Measurements from ENCODE around the gene VWA2. TPM values are rescaled to one million over a fixed set of nuclear protein-coding genes. Genes with fewer than 3 reads are reported as not detected.

The VWA2 gene
- 0.19 TPM for total RNA-seq
- long read RNA-seq, result 0 reads

- DNase-seq (ENCODE audit: low spot score), result no peak
Observed at GRCh38 chr10:114239117-114239993, at the start of gene VWA2. Gene VWA2 (plus strand): TSS chr10:114239254. CDS start chr10:114248714, 9,460 bp downstream.

- no peak for DNase-seq (ENCODE audit: low spot score)
Observed at GRCh38 chr10:114189700-114190099, 49.4 kb upstream of the VWA2 start.

GRCh38 chr10:114195079-114195478, 44.0 kb upstream of the VWA2 start:
- no peak for DNase-seq (ENCODE audit: low spot score)

- no peak for DNase-seq (ENCODE audit: low spot score)
Observed at GRCh38 chr10:114199239-114199638, 39.8 kb upstream of the VWA2 start.

GRCh38 chr10:114202812-114203211, 36.2 kb upstream of the VWA2 start:
- no peak for DNase-seq (ENCODE audit: low spot score)

GRCh38 chr10:114206902-114207301, 32.2 kb upstream of the VWA2 start:
- DNase-seq (ENCODE audit: low spot score), result no peak

- DNase-seq (ENCODE audit: low spot score), result no peak
Observed at GRCh38 chr10:114207349-114207748, 31.7 kb upstream of the VWA2 start.

- no peak for DNase-seq (ENCODE audit: low spot score)
Observed at GRCh38 chr10:114208351-114208750, 30.7 kb upstream of the VWA2 start.

- no peak for DNase-seq (ENCODE audit: low spot score)
Observed at GRCh38 chr10:114212153-114212552, 26.9 kb upstream of the VWA2 start.

GRCh38 chr10:114215033-114215432, 24.0 kb upstream of the VWA2 start:
- DNase-seq (ENCODE audit: low spot score), result no peak

GRCh38 chr10:114220281-114220680, 18.8 kb upstream of the VWA2 start:
- no peak for DNase-seq (ENCODE audit: low spot score)

- DNase-seq (ENCODE audit: low spot score), result no peak
Observed at GRCh38 chr10:114221235-114221634, 17.8 kb upstream of the VWA2 start.

- no peak for DNase-seq (ENCODE audit: low spot score)
Observed at GRCh38 chr10:114223066-114223465, 16.0 kb upstream of the VWA2 start.

- DNase-seq (ENCODE audit: low spot score), result no peak
Observed at GRCh38 chr10:114228156-114228555, 10.9 kb upstream of the VWA2 start.

- no peak for DNase-seq (ENCODE audit: low spot score)
Observed at GRCh38 chr10:114232561-114233176, 6.4 kb upstream of the VWA2 start.

GRCh38 chr10:114233482-114233881, 5.6 kb upstream of the VWA2 start:
- no peak for DNase-seq (ENCODE audit: low spot score)

- DNase-seq (ENCODE audit: low spot score), result no peak
Observed at GRCh38 chr10:114234132-114234531, 4.9 kb upstream of the VWA2 start.

- no peak for DNase-seq (ENCODE audit: low spot score)
Observed at GRCh38 chr10:114239994-114240345, 916 bp downstream of the VWA2 start.

GRCh38 chr10:114242235-114242634, 3.2 kb downstream of the VWA2 start:
- DNase-seq (ENCODE audit: low spot score), result no peak

- no peak for DNase-seq (ENCODE audit: low spot score)
Observed at GRCh38 chr10:114243661-114244060, 4.6 kb downstream of the VWA2 start.

GRCh38 chr10:114244126-114244525, 5.1 kb downstream of the VWA2 start:
- no peak for DNase-seq (ENCODE audit: low spot score)

GRCh38 chr10:114245121-114245791, 6.2 kb downstream of the VWA2 start:
- no peak for DNase-seq (ENCODE audit: low spot score)

All from mesenteric fat pad (tissue), 1 donor.